Mesenchymal stem cell (in vitro differentiated cells and primary cell): ENCODE measurements around the gene FHOD3.

Experiments used
- DNase-seq: peaks from one replicate; pipeline ENCODE4 v3.0.0-alpha.2; 2013
- H2AFZ ChIP-seq: one replicate; pipeline ENCODE4 v1.6.1; 2013; ENCODE audit warnings: low read depth, mild to moderate bottlenecking, control low read depth, inconsistent platforms, low read length, moderate library complexity
- H2AK5ac ChIP-seq: 2 replicates; pipeline ENCODE4 v1.6.1; 2013; ENCODE audit warnings: low read length, moderate library complexity, mild to moderate bottlenecking, inconsistent platforms; ENCODE audit not compliant: severe bottlenecking
- H2BK120ac ChIP-seq: one replicate; pipeline ENCODE4 v1.6.1; 2013; ENCODE audit warnings: low read depth, mild to moderate bottlenecking, inconsistent platforms, low read length, moderate library complexity
- H2BK12ac ChIP-seq, 2 experiments: one replicate each; pipeline ENCODE4 v1.6.1; 2013; ENCODE audit warnings: inconsistent platforms in 2 of 2, low read length in 2 of 2, mild to moderate bottlenecking in 2 of 2, moderate library complexity in 2 of 2, control low read depth in 1 of 2
- H2BK15ac ChIP-seq: one replicate; pipeline ENCODE4 v1.6.1; 2013; ENCODE audit warnings: mild to moderate bottlenecking, low read depth, inconsistent platforms; ENCODE audit not compliant: poor library complexity, severe bottlenecking
- H2BK5ac ChIP-seq: 2 replicates; pipeline ENCODE4 v1.6.1; 2013; ENCODE audit warnings: low read depth, mild to moderate bottlenecking, low read length, control low read depth, inconsistent platforms; ENCODE audit not compliant: poor library complexity, severe bottlenecking
- H3K14ac ChIP-seq, 2 experiments: one replicate each; pipeline ENCODE4 v1.6.1; 2013; ENCODE audit warnings: inconsistent platforms in 2 of 2, low read length in 2 of 2, control low read depth in 1 of 2, mild to moderate bottlenecking in 1 of 2, moderate library complexity in 1 of 2
- H3K18ac ChIP-seq, 2 experiments: one replicate each; pipeline ENCODE4 v1.6.1; 2013; ENCODE audit warnings: inconsistent platforms in 2 of 2, low read length in 2 of 2, control low read depth in 1 of 2, low read depth in 1 of 2, mild to moderate bottlenecking in 1 of 2
- H3K23ac ChIP-seq, 2 experiments: one replicate each; pipeline ENCODE4 v1.6.1; 2013; ENCODE audit warnings: inconsistent platforms in 2 of 2, low read length in 2 of 2, mild to moderate bottlenecking in 2 of 2, moderate library complexity in 2 of 2, control low read depth in 1 of 2
- H3K27ac ChIP-seq: 2 replicates; pipeline ENCODE4 v1.5.1; 2013; ENCODE audit warnings: mild to moderate bottlenecking, moderate library complexity, low read length, control low read depth, inconsistent platforms; ENCODE audit not compliant: poor library complexity, severe bottlenecking
- H3K27me3 ChIP-seq, 2 experiments: 2 replicates each; pipeline versions ENCODE4 v1.6.1 to v1.7.0; 2013; ENCODE audit warnings: low read length in 2 of 2, mild to moderate bottlenecking in 2 of 2, moderate library complexity in 2 of 2, control low read depth in 1 of 2, inconsistent platforms in 1 of 2; ENCODE audit not compliant: control insufficient read depth in 1 of 2, insufficient read depth in 1 of 2
- H3K36me3 ChIP-seq, 2 experiments: 2 replicates each; pipeline versions ENCODE4 v1.6.1 to v1.7.0; 2013; ENCODE audit warnings: low read length in 2 of 2, control low read depth in 1 of 2, inconsistent platforms in 1 of 2, low read depth in 1 of 2, mild to moderate bottlenecking in 1 of 2; ENCODE audit not compliant: insufficient read depth in 2 of 2, control insufficient read depth in 1 of 2
- H3K4ac ChIP-seq, 2 experiments: one replicate each; pipeline ENCODE4 v1.6.1; 2013; ENCODE audit warnings: inconsistent platforms in 2 of 2, low read length in 2 of 2, mild to moderate bottlenecking in 2 of 2, moderate library complexity in 2 of 2, control low read depth in 1 of 2, low read depth in 1 of 2
- H3K4me1 ChIP-seq: 2 replicates; pipeline ENCODE4 v1.6.1; 2013; ENCODE audit warnings: low read depth, low read length, control low read depth; ENCODE audit not compliant: control insufficient read depth, insufficient read depth
- H3K4me2 ChIP-seq: 2 replicates; pipeline ENCODE4 v1.6.1; 2013; ENCODE audit warnings: low read length, mild to moderate bottlenecking, inconsistent platforms; ENCODE audit not compliant: poor library complexity, severe bottlenecking
- H3K4me3 ChIP-seq, 2 experiments: 2 replicates each; pipeline versions ENCODE4 v1.5.1 to v1.7.0; 2013; ENCODE audit warnings: low read length in 2 of 2, mild to moderate bottlenecking in 2 of 2, control low read depth in 1 of 2, low read depth in 1 of 2; ENCODE audit not compliant: insufficient read depth in 1 of 2
- H3K79me1 ChIP-seq: replicated peaks from 2 replicates; pipeline ENCODE4 v1.6.1; 2013; ENCODE audit warnings: mild to moderate bottlenecking, control low read depth, low read length, inconsistent platforms; ENCODE audit not compliant: poor library complexity, severe bottlenecking
- H3K9ac ChIP-seq: 2 replicates; pipeline ENCODE4 v1.7.0; 2013; ENCODE audit warnings: mild to moderate bottlenecking, low read length, moderate library complexity
- H3K9me3 ChIP-seq: 2 replicates; pipeline ENCODE4 v1.7.0; 2013; ENCODE audit warnings: mild to moderate bottlenecking, low read length; ENCODE audit not compliant: control insufficient read depth
- H4K8ac ChIP-seq: one replicate; pipeline ENCODE4 v1.6.1; 2013; ENCODE audit warnings: inconsistent platforms, mild to moderate bottlenecking, low read length, moderate library complexity
- H4K91ac ChIP-seq: one replicate; pipeline ENCODE4 v1.6.1; 2013; ENCODE audit warnings: mild to moderate bottlenecking, low read length, inconsistent platforms
- WGBS: methylation state at CpG from one replicate; pipeline ENCODE4 v1.1.7; 2013; ENCODE audit warnings: mixed read lengths; 5-methylcytosine and 5-hydroxymethylcytosine counted together

FHOD3 gene

GRCh38 chr18:36469461-36469860 lies 171.9 kb downstream of the FHOD3 start:
- no peak overlapping the region for H2BK12ac ChIP-seq
- H4K8ac ChIP-seq, result no peak overlapping the region
- peaks cover 0 to 15% of the 10 kb centered on the region in 2 experiments for H3K36me3 ChIP-seq
- no peak overlapping the region for H3K18ac ChIP-seq
- peaks cover 52% of the 10 kb centered on the region for H3K79me1 ChIP-seq
- H2BK5ac ChIP-seq, result no peak overlapping the region
- H3K4ac ChIP-seq, result no peak overlapping the region
- no peak overlapping the region for H2BK15ac ChIP-seq
- 63% methylated on average over 5 of the region's 8 CpGs for WGBS
- H3K27me3 ChIP-seq, result no peaks in the 10 kb centered on the region
- H3K27ac ChIP-seq, result no peak overlapping the region
- H2AFZ ChIP-seq, result no peak overlapping the region
- H3K9me3 ChIP-seq, result no peaks in the 10 kb centered on the region
- H3K9ac ChIP-seq, result no peak overlapping the region
- no peak overlapping the region for H3K4me3 ChIP-seq
- H3K14ac ChIP-seq, result no peak overlapping the region
- H3K4me2 ChIP-seq, result no peak overlapping the region
- peaks cover 16% of the 10 kb centered on the region for H3K4me1 ChIP-seq
- no peak overlapping the region for H2BK120ac ChIP-seq
- no peak overlapping the region for H2AK5ac ChIP-seq
- H4K91ac ChIP-seq, result no peak overlapping the region
- no peak overlapping the region for H3K23ac ChIP-seq
- DNase-seq, result no peak

- Histone ChIP-seq H3K27ac (no peak overlapping the region), H2AFZ (no peak overlapping the region), H2BK120ac (no peak overlapping the region), H3K4ac (no peak overlapping the region), H3K79me1 (peaks cover 51% of the 10 kb centered on the region), H3K14ac (no peak overlapping the region), H4K91ac (no peak overlapping the region), H3K4me3 (no peak overlapping the region), H3K27me3 (no peaks in the 10 kb centered on the region), H3K9me3 (no peaks in the 10 kb centered on the region), H2BK15ac (no peak overlapping the region), H4K8ac (no peak overlapping the region), H3K18ac (no peak overlapping the region), H3K4me1 (peaks cover 15% of the 10 kb centered on the region), H3K36me3 (peaks cover 0 to 15% of the 10 kb centered on the region in 2 experiments), H3K9ac (no peak overlapping the region), H2BK12ac (no peak overlapping the region), H3K23ac (no peak overlapping the region), H2AK5ac (no peak overlapping the region), H3K4me2 (no peak overlapping the region), H2BK5ac (no peak overlapping the region)
- 75% methylated on average over 7 of the region's 7 CpGs for WGBS
- DNase-seq, result no peak
These were observed 173.4 kb downstream of the FHOD3 start for GRCh38 chr18:36470896-36471295.

GRCh38 chr18:36471393-36471792 lies 173.9 kb downstream of the FHOD3 start:
- H3K9ac ChIP-seq, result no peak overlapping the region
- H3K4ac ChIP-seq, result no peak overlapping the region
- no peak overlapping the region for H2BK120ac ChIP-seq
- H3K23ac ChIP-seq, result no peak overlapping the region
- H2AFZ ChIP-seq, result no peak overlapping the region
- H3K9me3 ChIP-seq, result no peaks in the 10 kb centered on the region
- no peak overlapping the region for H2BK12ac ChIP-seq
- no peak overlapping the region for H3K27ac ChIP-seq
- H3K79me1 ChIP-seq, result peaks cover 52% of the 10 kb centered on the region
- no peak overlapping the region for H4K8ac ChIP-seq
- H3K4me2 ChIP-seq, result no peak overlapping the region
- H3K4me3 ChIP-seq, result no peak overlapping the region
- no peak overlapping the region for H3K18ac ChIP-seq
- no peak overlapping the region for H3K14ac ChIP-seq
- no peak for DNase-seq
- H2BK15ac ChIP-seq, result no peak overlapping the region
- no peaks in the 10 kb centered on the region for H3K27me3 ChIP-seq
- 87% methylated on average over 5 of the region's 5 CpGs for WGBS
- H4K91ac ChIP-seq, result no peak overlapping the region
- no peak overlapping the region for H2BK5ac ChIP-seq
- peaks cover 16% of the 10 kb centered on the region for H3K4me1 ChIP-seq
- H3K36me3 ChIP-seq, result peaks cover 0 to 15% of the 10 kb centered on the region in 2 experiments
- H2AK5ac ChIP-seq, result no peak overlapping the region

DNA sequence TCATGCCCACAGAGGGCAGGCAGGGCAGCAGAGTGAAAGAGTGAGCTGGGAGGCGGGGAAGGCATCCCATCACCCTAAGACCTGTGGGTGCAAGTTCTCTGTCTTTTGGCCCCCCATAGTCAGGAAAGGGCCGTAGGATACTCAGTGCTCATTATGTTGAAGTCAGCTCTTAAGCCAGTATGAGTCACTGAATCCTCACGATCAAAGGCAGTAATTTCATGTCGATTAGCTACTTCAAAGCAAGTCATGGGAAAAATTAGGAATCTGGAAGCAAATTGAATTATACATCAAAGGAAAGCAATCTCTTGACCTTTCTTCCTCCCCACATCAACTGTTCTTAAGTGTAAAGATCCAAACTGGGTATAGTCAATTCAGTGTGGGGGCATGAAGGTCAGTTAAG lies 178.9 kb downstream of the FHOD3 start:
- Histone ChIP-seq H3K4me1 (peaks cover 1% of the 10 kb centered on the region), H4K8ac (no peak overlapping the region), H3K27me3 (no peaks in the 10 kb centered on the region), H3K27ac (no peak overlapping the region), H3K4me2 (no peak overlapping the region), H4K91ac (no peak overlapping the region), H2AK5ac (no peak overlapping the region), H2BK120ac (no peak overlapping the region), H3K4me3 (no peak overlapping the region), H3K4ac (no peak overlapping the region), H3K36me3 (peaks cover 0 to 3% of the 10 kb centered on the region in 2 experiments), H2BK15ac (no peak overlapping the region), H3K18ac (no peak overlapping the region), H3K9ac (no peak overlapping the region), H2AFZ (no peak overlapping the region), H3K23ac (no peak overlapping the region), H2BK5ac (no peak overlapping the region), H3K14ac (no peak overlapping the region), H2BK12ac (no peak overlapping the region), H3K9me3 (no peaks in the 10 kb centered on the region), H3K79me1 (peaks cover 35% of the 10 kb centered on the region)
- 80% methylated on average over 4 of the region's 4 CpGs for WGBS
- no peak for DNase-seq
